ENCODE measurements around the gene CD226.
"Not testable (repeated sequence)": the region's sequence is repeated elsewhere in the genome, so short reads cannot be mapped to it uniquely, and the experiment has no call there.

Gene CD226

GRCh38 chr18:69899154-69899923, 48.3 kb downstream of the CD226 start:
- peak in 1 of 5 donors; percentile 44 for DNase-seq

GRCh38 chr18:69898241-69898861, 49.3 kb downstream of the CD226 start:
- peak in 1 of 5 donors; percentile 67 for DNase-seq

- peak in 1 of 5 donors; percentile 86 for DNase-seq
These were observed 50.1 kb downstream of the CD226 start for GRCh38 chr18:69897397-69898108.

- DNase-seq, result peak in 4 of 5 donors; percentile 16 to 42 (median 35)
These were observed 52.3 kb downstream of the CD226 start for GRCh38 chr18:69895066-69896047.

- no peak for DNase-seq
These were observed 53.2 kb downstream of the CD226 start for GRCh38 chr18:69894467-69894866.

- no peak for DNase-seq
These were observed 57.1 kb downstream of the CD226 start for GRCh38 chr18:69890558-69890957.

- peak in 1 of 5 donors; percentile 65 for DNase-seq
These were observed 58.7 kb downstream of the CD226 start for GRCh38 chr18:69889009-69889408.

- DNase-seq, result no peak
These were observed 60.4 kb downstream of the CD226 start for GRCh38 chr18:69887256-69887655.

- peak in 1 of 5 donors; percentile 90 for DNase-seq
These were observed 61.7 kb downstream of the CD226 start for GRCh38 chr18:69885841-69886531.

- DNase-seq, result no peak
These were observed 62.3 kb downstream of the CD226 start for GRCh38 chr18:69885355-69885754.

GRCh38 chr18:69883781-69884180, 63.9 kb downstream of the CD226 start:
- no peak for DNase-seq

- no peak for DNase-seq
These were observed 64.6 kb downstream of the CD226 start for GRCh38 chr18:69882965-69883668.

GRCh38 chr18:69880083-69880482, 67.6 kb downstream of the CD226 start:
- no peak for DNase-seq

- DNase-seq, result not testable (repeated sequence)
These were observed 68.6 kb downstream of the CD226 start for GRCh38 chr18:69879051-69879450.

GRCh38 chr18:69878213-69878933, 69.3 kb downstream of the CD226 start:
- no peak for DNase-seq

GRCh38 chr18:69876490-69876889, 71.2 kb downstream of the CD226 start:
- DNase-seq, result no peak

- no peak for DNase-seq
These were observed 73.6 kb downstream of the CD226 start for GRCh38 chr18:69874058-69874457.

- DNase-seq, result no peak
These were observed 75.0 kb downstream of the CD226 start for GRCh38 chr18:69872661-69873060.

GRCh38 chr18:69871363-69871762, 76.3 kb downstream of the CD226 start:
- DNase-seq, result no peak

- DNase-seq, result no peak
These were observed 76.9 kb downstream of the CD226 start for GRCh38 chr18:69870736-69871135.

Measured in T-helper 1 cell (primary cell).